SK-N-MC (cell line): Measurements from ENCODE around the gene MYCBP.

ENCODE experiments used
- EZH2 ChIP-seq: fragments of 200-600 bp; sonication (generic); IDR thresholded peaks from one replicate; pipeline ENCODE4 v1.6.1; 2017; ENCODE audit warnings: antibody characterized with exemption
- POLR2AphosphoS5 ChIP-seq: IDR thresholded peaks from 2 replicates; pipeline ENCODE4 v1.6.1; 2012; ENCODE audit warnings: mild to moderate bottlenecking, low read depth, low read length, borderline replicate concordance

GRCh38 chr1:38831731-38832369, 41.3 kb downstream of the MYCBP start:
- TF ChIP-seq POLR2AphosphoS5 (no peak), EZH2 (no peak)
